BE2C (cell line): ENCODE data around the gene STRIP2.

Experiments
- DNase-seq: peaks from one replicate; pipeline ENCODE4 v3.0.0-alpha.2; 2020
- H3K27me3 ChIP-seq: fragments of 250-450 bp; sonication (Bioruptor Pico); 2 replicates; pipeline ENCODE4 v1.5.1; 2020; ENCODE audit warnings: mild to moderate bottlenecking
- H3K36me3 ChIP-seq: fragments of 250-450 bp; sonication (Bioruptor Pico); 2 replicates; pipeline ENCODE4 v1.5.1; 2020; ENCODE audit warnings: mild to moderate bottlenecking
- H3K4me1 ChIP-seq: fragments of 250-450 bp; sonication (Bioruptor Pico); 2 replicates; pipeline ENCODE4 v1.5.1; 2020
- H3K4me3 ChIP-seq: 2 replicates; pipeline ENCODE4 v1.5.1; 2011; ENCODE audit warnings: low read depth, low read length
- H3K9me3 ChIP-seq: fragments of 250-450 bp; sonication (Bioruptor Pico); 2 replicates; pipeline ENCODE4 v1.5.1; 2020
- CTCF ChIP-seq: IDR thresholded peaks from 2 replicates; pipeline ENCODE4 v1.5.1; 2012; ENCODE audit warnings: mild to moderate bottlenecking, low read depth, low read length

STRIP2 gene

GRCh38 chr7:129417073-129417472, 17.2 kb upstream of the STRIP2 start:
- H3K4me3 ChIP-seq = no peak overlapping the region
- DNase-seq = no peak
- TF ChIP-seq CTCF = no peak
- no peaks in the 10 kb centered on the region for H3K36me3 ChIP-seq
- H3K4me1 ChIP-seq = no peaks in the 10 kb centered on the region
- no peaks in the 10 kb centered on the region for H3K27me3 ChIP-seq
- no peaks in the 10 kb centered on the region for H3K9me3 ChIP-seq

- Histone ChIP-seq H3K4me3 (no peak overlapping the region), H3K9me3 (no peaks in the 10 kb centered on the region), H3K27me3 (no peaks in the 10 kb centered on the region), H3K36me3 (no peaks in the 10 kb centered on the region), H3K4me1 (no peaks in the 10 kb centered on the region)
- TF ChIP-seq CTCF = no peak
- DNase-seq = no peak
Measured at GRCh38 chr7:129421717-129422250, 12.4 kb upstream of the STRIP2 start.

GRCh38 chr7:129422727-129423126, 11.5 kb upstream of the STRIP2 start:
- Histone ChIP-seq H3K4me3 (no peak overlapping the region), H3K4me1 (peaks cover 3% of the 10 kb centered on the region), H3K27me3 (no peaks in the 10 kb centered on the region), H3K36me3 (no peaks in the 10 kb centered on the region), H3K9me3 (no peaks in the 10 kb centered on the region)
- no peak for DNase-seq
- no peak for TF ChIP-seq CTCF

- TF ChIP-seq CTCF = no peak
- Histone ChIP-seq H3K4me3 (no peak overlapping the region), H3K27me3 (no peaks in the 10 kb centered on the region), H3K36me3 (no peaks in the 10 kb centered on the region), H3K9me3 (no peaks in the 10 kb centered on the region), H3K4me1 (peaks cover 5% of the 10 kb centered on the region)
- no peak for DNase-seq
Measured at GRCh38 chr7:129423700-129424410, 10.4 kb upstream of the STRIP2 start.

GRCh38 chr7:129426482-129426881, 7.8 kb upstream of the STRIP2 start:
- no peaks in the 10 kb centered on the region for H3K9me3 ChIP-seq
- no peaks in the 10 kb centered on the region for H3K27me3 ChIP-seq
- peaks cover 5% of the 10 kb centered on the region for H3K4me1 ChIP-seq
- H3K4me3 ChIP-seq = no peak overlapping the region
- DNase-seq = no peak
- H3K36me3 ChIP-seq = no peaks in the 10 kb centered on the region
- no peak for TF ChIP-seq CTCF

- Histone ChIP-seq H3K27me3 (no peaks in the 10 kb centered on the region), H3K4me1 (peaks cover 5% of the 10 kb centered on the region), H3K4me3 (no peak overlapping the region), H3K36me3 (no peaks in the 10 kb centered on the region), H3K9me3 (no peaks in the 10 kb centered on the region)
- no peak for DNase-seq
- no peak for TF ChIP-seq CTCF
Measured at GRCh38 chr7:129427526-129428045, 6.6 kb upstream of the STRIP2 start.
